Caco-2 (cell line): ENCODE results near the gene MEIOC. TPM values are rescaled to one million over a fixed set of nuclear protein-coding genes. Genes with fewer than 3 reads are reported as not detected.
"Not testable (repeated sequence)": the region's sequence is repeated elsewhere in the genome, so short reads cannot be mapped to it uniquely, and the experiment has no call there.

ENCODE experiments used
- BruUV-seq: library from RNA; stranded (reverse); fragments of 400-500 nt; replicated peaks from 2 replicates; lab custom pipeline; 2021; lab: Mats Ljungman, UMichigan
- CTCF ChIA-PET: fragments of 300-600 bp; sonication (Branson Sonifier 250); formaldehyde crosslinking; loops from one replicate; lab custom pipeline; 2022; ENCODE audit warnings: antibody characterized with exemption; lab: Charles Lee
- POLR2A ChIA-PET: fragments of 300-600 bp; sonication (Branson Sonifier 250); formaldehyde crosslinking; loops from one replicate; lab custom pipeline; 2022; ENCODE audit warnings: antibody characterized with exemption; lab: Charles Lee
- DNase-seq, 2 experiments: peaks; one replicate each; pipeline versions ENCODE4 v3.0.0 to v3.0.0-alpha.2; 2020 to 2022
- H3K27me3 ChIP-seq: replicated peaks from 2 replicates; pipeline ENCODE4 v1.6.0; 2011; ENCODE audit warnings: low read length; ENCODE audit not compliant: control insufficient read depth, insufficient read depth
- H3K36me3 ChIP-seq: 2 replicates; pipeline ENCODE4 v1.5.1; 2011; ENCODE audit warnings: low read length; ENCODE audit not compliant: control insufficient read depth, insufficient read depth
- H3K4me1 ChIP-seq: fragments of 250-450 bp; sonication (Bioruptor Pico); 2 replicates; pipeline ENCODE4 v1.5.1; 2020; ENCODE audit warnings: mild to moderate bottlenecking
- H3K4me3 ChIP-seq: 2 replicates; pipeline ENCODE4 v1.5.1; 2011; ENCODE audit warnings: low read depth, mild to moderate bottlenecking, control low read depth, low read length
- H3K9me3 ChIP-seq: fragments of 250-450 bp; sonication (Bioruptor Pico); 2 replicates; pipeline ENCODE4 v1.5.1; 2020; ENCODE audit warnings: mild to moderate bottlenecking, moderate library complexity
- H3K27ac Mint-ChIP-seq: one replicate; pipeline ENCODE4 v1.8.0; 2022; ENCODE audit warnings: mixed read lengths; ENCODE audit not compliant: unreplicated experiment
- H3K27me3 Mint-ChIP-seq: one replicate; pipeline ENCODE4 v1.8.0; 2022; ENCODE audit warnings: mixed read lengths; ENCODE audit not compliant: insufficient read depth, unreplicated experiment
- H3K36me3 Mint-ChIP-seq: one replicate; pipeline ENCODE4 v1.8.0; 2022; ENCODE audit warnings: mild to moderate bottlenecking, mixed read lengths; ENCODE audit not compliant: insufficient read depth, unreplicated experiment
- H3K4me1 Mint-ChIP-seq: one replicate; pipeline ENCODE4 v1.8.0; 2022; ENCODE audit warnings: low read depth, mixed read lengths; ENCODE audit not compliant: unreplicated experiment
- H3K4me3 Mint-ChIP-seq: one replicate; pipeline ENCODE4 v1.8.0; 2022; ENCODE audit warnings: mild to moderate bottlenecking, moderate library complexity, mixed read lengths; ENCODE audit not compliant: unreplicated experiment
- H3K9me3 Mint-ChIP-seq: one replicate; pipeline ENCODE4 v1.8.0; 2022; ENCODE audit warnings: mixed read lengths; ENCODE audit not compliant: unreplicated experiment
- CTCF ChIP-seq, 2 experiments: fragments of 200-600 bp in 1 of 2; IDR thresholded peaks; 1 replicate in 1 of 2; 2 replicates in 1 of 2; pipeline versions ENCODE4 v1.5.1 to v1.8.0; 2011 to 2022; ENCODE audit warnings: antibody characterized with exemption in 1 of 2, control low read depth in 1 of 2, inconsistent platforms in 1 of 2, low read depth in 1 of 2, low read length in 1 of 2, mild to moderate bottlenecking in 1 of 2, moderate library complexity in 1 of 2; ENCODE audit not compliant: insufficient read depth in 1 of 2, severe bottlenecking in 1 of 2, unreplicated experiment in 1 of 2
- intact Hi-C: fragments of 100-400 bp; cut with micrococcal nuclease; formaldehyde crosslinking; loops from one replicate; pipeline ENCODE4 v1.10.0; 2022; ENCODE audit not compliant: unreplicated experiment
- total RNA-seq: library from RNA; stranded (reverse); gene quantifications from 2 replicates; pipeline ENCODE4 v1.2.3, GENCODE V29; 2022

The MEIOC gene
- total RNA-seq, 1 experiment from 2014 or later: not detected

GRCh38 chr17:44689477-44690217 lies 33.4 kb downstream of the MEIOC start, which contains the start of gene CCDC43:
TSS of gene CCDC43 (minus strand) at chr17:44689776. CDS start at chr17:44689753, 23 bp downstream.
- Histone ChIP-seq H3K36me3 (no peaks in the 10 kb centered on the region; the same call in none of the 2 replicates), H3K27me3 (no peaks in the 10 kb centered on the region), H3K4me1 (0 out of 2 replicates have a peak, but pooled peaks cover 3% of the 10 kb centered on the region), H3K9me3 (no peaks in the 10 kb centered on the region), H3K4me3 (peak within 1 kb of the TSS; percentile 74)
- peak; percentile 95 to 97 for DNase-seq
- Mint-ChIP-seq H3K27ac (peak within 1 kb of the TSS; percentile 99), H3K4me3 (peak within 1 kb of the TSS; percentile 100), H3K4me1 (no peaks in the 10 kb centered on the region), H3K36me3 (peaks cover 36% of the 10 kb centered on the region), H3K27me3 (no peaks in the 10 kb centered on the region), H3K9me3 (no peaks in the 10 kb centered on the region)
- TF ChIP-seq CTCF (IDR thresholded peaks at IDR 0.05; ENCODE audit: insufficient read depth in 1 of 2, low read depth in 1 of 2, low read length in 1 of 2, severe bottlenecking in 1 of 2, unreplicated experiment in 1 of 2): no peak
- ChIA-PET POLR2A (interaction anchor here (0.5 to 1.2 kb wide), 4 partner anchors 81 to 305 kb away, joined by 3 read pairs; no protein-coding TSS in a partner anchor), CTCF (interaction anchor here (1.4 to 2.1 kb wide), 2 partner anchors 19 to 186 kb away, joined by 4 to 7 read pairs; partner anchors contain the start of gene DBF4B)
- intact Hi-C loops: no loop called here
- no TSS peak for BruUV-seq

- H3K27me3 Mint-ChIP-seq, H3K27me3 ChIP-seq, BruUV-seq, H3K9me3 ChIP-seq, H3K36me3 ChIP-seq, H3K4me1 Mint-ChIP-seq, H3K9me3 Mint-ChIP-seq, H3K4me1 ChIP-seq: not testable (repeated sequence)
- peak overlapping the region; percentile 74 for H3K4me3 ChIP-seq
- DNase-seq: peak; percentile 56 to 60
- Mint-ChIP-seq H3K36me3 (peaks cover 28% of the 10 kb centered on the region), H3K4me3 (peak overlapping the region; percentile 100), H3K27ac (peak overlapping the region; percentile 99)
- POLR2A ChIA-PET: interaction anchor here (0.5 to 1.2 kb wide), 2 partner anchors 38 to 83 kb away, joined by 3 to 4 read pairs; no protein-coding TSS in a partner anchor
- CTCF ChIA-PET: interaction anchor here (0.6 to 2.1 kb wide), 4 partner anchors 9 to 107 kb away, joined by 3 to 7 read pairs (median 4); partner anchors contain the start of gene DBF4B
- intact Hi-C loops: loop anchor here (1.0 kb wide), 1 partner anchor 17 kb away; the partner anchor contains the start of gene DBF4B
- TF ChIP-seq CTCF (IDR thresholded peaks at IDR 0.05; ENCODE audit: insufficient read depth in 1 of 2, low read depth in 1 of 2, low read length in 1 of 2, severe bottlenecking in 1 of 2, unreplicated experiment in 1 of 2): peak; percentile 14 to 36
These were observed 34.6 kb downstream of the MEIOC start for GRCh38 chr17:44690746-44691306.

GRCh38 chr17:44693609-44694008 lies 37.3 kb downstream of the MEIOC start:
- CTCF ChIA-PET: no interaction called here
- H3K4me1 Mint-ChIP-seq: no peaks in the 10 kb centered on the region
- BruUV-seq: no TSS peak
- H3K4me3 Mint-ChIP-seq: no peak overlapping the region
- no peaks in the 10 kb centered on the region for H3K9me3 Mint-ChIP-seq
- Histone ChIP-seq H3K27me3 (no peaks in the 10 kb centered on the region), H3K36me3 (no peaks in the 10 kb centered on the region), H3K4me1 (0 out of 2 replicates have a peak, but pooled peaks cover 3% of the 10 kb centered on the region), H3K9me3 (no peaks in the 10 kb centered on the region), H3K4me3 (no peak overlapping the region)
- POLR2A ChIA-PET: no interaction called here
- peaks cover 15% of the 10 kb centered on the region for H3K36me3 Mint-ChIP-seq
- no peak overlapping the region for H3K27ac Mint-ChIP-seq
- H3K27me3 Mint-ChIP-seq: no peaks in the 10 kb centered on the region
- TF ChIP-seq CTCF (IDR thresholded peaks at IDR 0.05; ENCODE audit: insufficient read depth in 1 of 2, low read depth in 1 of 2, low read length in 1 of 2, severe bottlenecking in 1 of 2, unreplicated experiment in 1 of 2): no peak
- intact Hi-C loops: no loop called here
- no peak for DNase-seq

GRCh38 chr17:44700288-44700687 lies 44.0 kb downstream of the MEIOC start:
- H3K9me3 Mint-ChIP-seq, H3K27ac Mint-ChIP-seq, CTCF ChIA-PET: not testable (repeated sequence)

More at GRCh38 chr17:44700288-44700687, 44.0 kb downstream of the MEIOC start:
- H3K4me1 ChIP-seq, H3K27me3 ChIP-seq, POLR2A ChIA-PET, H3K4me3 Mint-ChIP-seq, DNase-seq, intact Hi-C loops, H3K4me3 ChIP-seq, H3K9me3 ChIP-seq, H3K36me3 ChIP-seq, H3K27me3 Mint-ChIP-seq, BruUV-seq, H3K36me3 Mint-ChIP-seq, H3K4me1 Mint-ChIP-seq: not testable (repeated sequence)
